ENCODE data around the gene SKA3. TPM values are rescaled to one million over a fixed set of nuclear protein-coding genes. Genes with fewer than 3 reads are reported as not detected.

The SKA3 gene
- total RNA-seq, 1 experiment from 2014 or later: 61.8 TPM

DNA sequence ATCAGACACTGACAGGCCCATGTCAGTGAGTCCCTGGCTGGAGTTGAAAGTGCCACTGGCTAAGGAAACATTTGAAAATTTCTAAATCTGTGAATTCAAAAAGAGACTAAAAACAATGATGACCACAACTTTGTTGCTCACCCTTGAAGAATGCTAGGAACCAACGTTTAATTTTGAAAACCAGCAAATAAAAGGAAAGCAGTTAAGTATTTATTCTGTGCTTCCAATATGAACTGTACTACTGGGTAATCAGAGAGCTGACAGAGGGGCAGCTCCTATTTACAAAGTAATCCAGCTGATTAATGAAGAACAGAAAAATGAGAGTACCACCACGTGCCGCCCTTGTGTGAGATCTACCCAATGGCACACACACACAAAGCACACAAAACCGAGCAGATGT is 70.3 kb downstream of the SKA3 start:
- no peaks in the 10 kb centered on the region for H3K79me2 ChIP-seq (ENCODE audit: insufficient read depth, low read length)
- no peaks in the 10 kb centered on the region for H4K20me1 ChIP-seq (ENCODE audit: control insufficient read depth, insufficient read depth, insufficient read length)
- H3K18ac ChIP-seq (ENCODE audit: insufficient read length, low read depth, low read length): no peak overlapping the region
- no peak overlapping the region for H2BK120ac ChIP-seq (ENCODE audit: low read depth, low read length, poor library complexity, severe bottlenecking)
- no peak overlapping the region for H3K9ac ChIP-seq (ENCODE audit: extremely low read depth, insufficient read length, low read length)
- no peak overlapping the region for H2AFZ ChIP-seq (ENCODE audit: low read length)
- H3K27ac ChIP-seq (ENCODE audit: insufficient read length, low read depth, low read length): no peak overlapping the region
- H2BK15ac ChIP-seq (ENCODE audit: low read depth, low read length): no peak overlapping the region
- no peak overlapping the region for H3K56ac ChIP-seq (ENCODE audit: insufficient read length, low read depth, low read length)
- no peak overlapping the region for H3K23ac ChIP-seq (ENCODE audit: insufficient read length, low read depth, low read length)
- no peak for DNase-seq
- H2BK12ac ChIP-seq (ENCODE audit: insufficient read length, low read depth, low read length): no peak overlapping the region
- H3K9me3 ChIP-seq (ENCODE audit: control insufficient read depth, low read depth, low read length): no peaks in the 10 kb centered on the region
- no peak overlapping the region for H4K91ac ChIP-seq (ENCODE audit: insufficient read length, low read depth, low read length)
- no peak overlapping the region for H3T11ph ChIP-seq (ENCODE audit: low read length)
- no peak overlapping the region for H3K4ac ChIP-seq (ENCODE audit: low read depth, low read length)
- H3K14ac ChIP-seq (ENCODE audit: insufficient read depth, low read length): no peak overlapping the region
- H3K27me3 ChIP-seq (ENCODE audit: insufficient read depth, low read length): no peaks in the 10 kb centered on the region
- Mint-ChIP-seq H3K36me3 (ENCODE audit: insufficient read depth in 1 of 3, low read depth in 3 of 3) (no peaks in the 10 kb centered on the region; a peak in 1 of 7 replicates), H3K27ac (no peak overlapping the region; a peak in 1 of 7 replicates), H3K4me1 (peaks cover 4% of the 10 kb centered on the region in 2 experiments; a peak in 3 of 4 replicates), H3K4me3 (no peak overlapping the region), H3K9me3 (no peaks in the 10 kb centered on the region; a peak in 1 of 5 replicates), H3K27me3 (ENCODE audit: low read depth) (peaks cover 3% of the 10 kb centered on the region; the same call in 1 of the 2 replicates)
- no peak overlapping the region for H2BK5ac ChIP-seq (ENCODE audit: insufficient read length, low read length)
- H4K5ac ChIP-seq (ENCODE audit: insufficient read length, low read depth, low read length): no peak overlapping the region
- no peak overlapping the region for H4K8ac ChIP-seq (replicated peaks; ENCODE audit: insufficient read length, low read depth, low read length)
- no peaks in the 10 kb centered on the region for H3K79me1 ChIP-seq (ENCODE audit: insufficient read depth, low read depth, low read length, poor library complexity, severe bottlenecking)
- WGBS (ENCODE audit: extremely low coverage, insufficient read length, low lambda C conversion rate): no CpG with 5 or more reads among the region's 4 CpGs
- H2BK20ac ChIP-seq (ENCODE audit: low read depth, low read length, poor library complexity, severe bottlenecking): no peak overlapping the region
- H3K23me2 ChIP-seq (ENCODE audit: insufficient read length, low read depth, low read length, poor library complexity, severe bottlenecking): no peaks in the 10 kb centered on the region
- H3K4me1 ChIP-seq (ENCODE audit: insufficient read depth, low read length): no peaks in the 10 kb centered on the region
- no peak overlapping the region for H3K4me2 ChIP-seq (ENCODE audit: insufficient read depth, insufficient read length, low read length)
- no peak overlapping the region for H2AK5ac ChIP-seq (ENCODE audit: insufficient read length, low read length)
- TF ChIP-seq, protein P1, sequence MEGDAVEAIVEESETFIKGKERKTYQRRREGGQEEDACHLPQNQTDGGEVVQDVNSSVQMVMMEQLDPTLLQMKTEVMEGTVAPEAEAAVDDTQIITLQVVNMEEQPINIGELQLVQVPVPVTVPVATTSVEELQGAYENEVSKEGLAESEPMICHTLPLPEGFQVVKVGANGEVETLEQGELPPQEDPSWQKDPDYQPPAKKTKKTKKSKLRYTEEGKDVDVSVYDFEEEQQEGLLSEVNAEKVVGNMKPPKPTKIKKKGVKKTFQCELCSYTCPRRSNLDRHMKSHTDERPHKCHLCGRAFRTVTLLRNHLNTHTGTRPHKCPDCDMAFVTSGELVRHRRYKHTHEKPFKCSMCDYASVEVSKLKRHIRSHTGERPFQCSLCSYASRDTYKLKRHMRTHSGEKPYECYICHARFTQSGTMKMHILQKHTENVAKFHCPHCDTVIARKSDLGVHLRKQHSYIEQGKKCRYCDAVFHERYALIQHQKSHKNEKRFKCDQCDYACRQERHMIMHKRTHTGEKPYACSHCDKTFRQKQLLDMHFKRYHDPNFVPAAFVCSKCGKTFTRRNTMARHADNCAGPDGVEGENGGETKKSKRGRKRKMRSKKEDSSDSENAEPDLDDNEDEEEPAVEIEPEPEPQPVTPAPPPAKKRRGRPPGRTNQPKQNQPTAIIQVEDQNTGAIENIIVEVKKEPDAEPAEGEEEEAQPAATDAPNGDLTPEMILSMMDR (conservative IDR thresholded peaks at IDR 0.05): no peak
